Measurements from ENCODE around the gene PCBP2.
"Not testable (repeated sequence)": the region's sequence is repeated elsewhere in the genome, so short reads cannot be mapped to it uniquely, and the experiment has no call there.

The PCBP2 gene

GRCh38 chr12:53439582-53439981 lies 12.3 kb upstream of the PCBP2 start:
- not testable (repeated sequence) for DNase-seq (ENCODE audit: insufficient read length, low spot score); FAIRE-seq

DNA sequence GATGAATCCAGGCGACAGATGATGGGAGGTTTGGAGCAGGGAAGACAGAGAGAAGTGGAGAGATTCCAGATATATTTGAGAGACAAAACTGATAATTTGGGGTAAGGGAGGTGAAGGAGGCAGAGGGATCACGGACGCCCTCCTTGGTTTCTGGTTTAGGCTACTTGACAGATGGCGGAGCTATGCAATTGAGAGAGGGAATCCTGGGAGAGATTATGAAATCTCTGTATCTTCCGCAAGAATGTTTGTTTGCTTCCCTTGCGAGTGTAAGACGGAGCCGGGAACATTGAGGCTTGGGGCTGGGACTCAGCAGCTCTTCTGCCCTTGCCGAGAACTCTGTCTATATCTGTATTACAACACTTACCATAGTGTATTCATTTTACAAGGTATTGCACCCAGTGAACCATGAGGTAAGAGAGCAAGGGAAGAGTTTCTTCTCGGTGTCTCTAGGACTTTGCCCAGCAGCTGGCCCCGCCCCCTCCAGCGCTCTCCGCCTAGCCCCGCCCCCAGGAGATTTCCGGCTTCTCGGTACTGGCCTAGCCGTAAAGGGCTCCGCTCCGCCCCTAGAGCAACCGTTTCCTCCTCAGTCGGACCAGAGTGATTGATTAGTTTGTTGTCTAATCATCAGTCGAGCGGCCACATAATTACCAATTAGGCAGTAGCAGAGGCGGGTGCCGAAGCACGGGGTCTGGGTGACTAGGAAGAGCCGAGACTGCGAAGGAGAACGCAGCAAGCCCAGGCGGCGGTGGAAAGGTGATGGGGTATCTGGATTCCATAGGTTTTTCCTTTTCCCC lies 10.7 kb upstream of the PCBP2 start, which contains the start of gene PRR13:
Gene PRR13, plus strand, starts transcription at position 695 of the 794 bp plus-strand sequence. CDS start 981 bp downstream, outside the sequence.
- DNase-seq (ENCODE audit: insufficient read length, low spot score): peak; percentile 99
- FAIRE-seq: peak; percentile 38

GRCh38 chr12:53443955-53444354 lies 7.9 kb upstream of the PCBP2 start:
- FAIRE-seq (no peak), DNase-seq (ENCODE audit: insufficient read length, low spot score) (no peak)

GRCh38 chr12:53444593-53445325 lies 7.1 kb upstream of the PCBP2 start:
- DNase-seq (ENCODE audit: insufficient read length, low spot score); FAIRE-seq: not testable (repeated sequence)

- no peak for FAIRE-seq
Observed at GRCh38 chr12:53450936-53451335, 966 bp upstream of the PCBP2 start.

GRCh38 chr12:53452159-53453077 lies 516 bp downstream of the PCBP2 start:
- FAIRE-seq (peak; percentile 13), DNase-seq (ENCODE audit: insufficient read length, low spot score) (peak; percentile 71)

More at GRCh38 chr12:53450936-53451335, 966 bp upstream of the PCBP2 start:
- no peak for DNase-seq (ENCODE audit: insufficient read length, low spot score)

DNA sequence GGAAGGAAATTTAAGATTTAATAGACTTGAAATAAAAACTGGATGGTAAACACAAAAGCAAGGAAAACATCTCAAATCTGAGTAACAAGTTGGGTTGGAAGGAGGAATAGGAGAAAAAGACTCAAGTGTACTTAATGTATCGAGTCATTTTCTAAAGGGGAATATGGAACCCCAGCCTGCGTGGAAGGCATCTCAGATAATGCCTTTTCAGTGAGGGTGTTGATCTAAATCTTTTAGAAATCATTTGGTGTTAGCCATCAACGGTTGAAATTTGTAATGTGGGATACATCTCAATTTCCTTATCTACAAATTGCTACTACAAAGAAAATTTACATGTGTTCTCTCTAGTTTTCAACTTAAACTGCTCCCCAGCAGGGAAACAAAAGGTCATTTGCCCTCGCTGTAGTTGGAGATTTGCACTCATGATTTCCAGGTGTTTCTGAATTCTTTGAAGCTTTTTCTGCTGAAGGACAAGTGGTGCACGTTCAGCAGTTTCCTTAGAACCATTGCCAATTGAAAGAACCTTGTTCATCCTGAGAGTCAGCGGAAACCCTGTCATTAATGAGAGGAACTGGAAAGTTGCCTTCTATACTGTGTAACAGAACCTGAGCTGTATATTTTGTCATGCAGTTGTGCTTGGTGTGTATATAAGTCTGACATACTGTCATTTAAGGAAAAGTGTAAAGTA lies 2.2 kb downstream of the PCBP2 start:
- no peak for DNase-seq (ENCODE audit: insufficient read length, low spot score)
- no peak for FAIRE-seq

DNA sequence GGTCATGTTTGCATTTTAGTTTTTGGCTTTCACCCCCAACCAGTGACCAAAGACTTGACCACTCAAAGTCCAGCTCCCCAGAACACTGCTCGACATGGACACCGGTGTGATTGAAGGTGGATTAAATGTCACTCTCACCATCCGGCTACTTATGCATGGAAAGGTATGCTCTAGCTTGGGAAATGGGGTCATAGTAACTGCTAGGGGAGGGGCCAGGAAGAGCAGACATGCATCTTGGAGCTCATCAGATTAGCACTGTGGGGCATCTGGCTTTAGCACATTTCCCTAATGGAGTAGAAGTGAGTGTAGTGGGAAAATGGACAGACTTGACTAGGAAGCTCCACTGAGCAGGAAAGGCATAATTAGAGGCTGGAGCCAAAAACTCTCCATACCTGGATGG lies 2.8 kb downstream of the PCBP2 start:
- DNase-seq (ENCODE audit: insufficient read length, low spot score) (no peak), FAIRE-seq (no peak)

DNA sequence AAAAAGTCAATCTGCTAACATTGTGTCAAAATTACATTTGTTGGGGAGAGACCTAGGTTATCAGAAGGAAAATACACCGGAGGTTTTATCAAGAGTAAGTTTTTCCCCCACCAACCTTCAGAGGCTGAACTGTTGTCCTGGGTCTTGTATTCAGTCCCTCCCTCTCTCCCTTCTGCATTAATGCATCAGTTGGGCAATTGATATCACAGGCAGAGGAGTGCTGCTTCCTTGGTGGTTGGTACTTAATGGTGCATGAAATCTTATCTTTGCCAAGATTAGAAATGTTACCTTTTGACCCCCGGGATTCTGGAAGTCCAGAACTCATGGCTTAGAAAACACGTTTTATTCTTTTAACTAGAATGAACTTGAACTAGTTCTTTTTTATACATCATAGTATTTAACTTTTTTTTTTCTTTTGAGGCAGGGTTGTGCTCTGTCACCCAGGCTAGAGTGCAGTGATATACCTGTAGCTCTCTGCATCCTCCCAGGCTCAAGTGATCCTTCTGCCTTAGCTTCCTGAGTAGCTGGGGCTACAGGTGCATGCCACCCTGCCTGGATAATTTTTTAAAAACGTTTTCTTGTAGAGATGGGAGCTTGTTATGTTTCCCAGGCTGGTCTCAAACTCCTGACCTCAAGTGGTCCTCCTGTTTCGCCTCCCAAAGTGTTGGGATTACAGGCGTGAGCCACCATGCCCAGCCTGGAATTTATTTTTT lies 4.9 kb downstream of the PCBP2 start:
- FAIRE-seq: no peak
- no peak for DNase-seq (ENCODE audit: insufficient read length, low spot score)

GRCh38 chr12:53459097-53459496 lies 7.2 kb downstream of the PCBP2 start:
- FAIRE-seq: no peak
- DNase-seq (ENCODE audit: insufficient read length, low spot score): no peak

- DNase-seq (ENCODE audit: insufficient read length, low spot score) (no peak), FAIRE-seq (no peak)
Observed at GRCh38 chr12:53461059-53461458, 9.2 kb downstream of the PCBP2 start.

GRCh38 chr12:53461591-53461990 lies 9.7 kb downstream of the PCBP2 start:
- FAIRE-seq (no peak), DNase-seq (ENCODE audit: insufficient read length, low spot score) (no peak)

- DNase-seq (ENCODE audit: insufficient read length, low spot score) (no peak), FAIRE-seq (no peak)
Observed at GRCh38 chr12:53462935-53463334, 11.0 kb downstream of the PCBP2 start.

DNA sequence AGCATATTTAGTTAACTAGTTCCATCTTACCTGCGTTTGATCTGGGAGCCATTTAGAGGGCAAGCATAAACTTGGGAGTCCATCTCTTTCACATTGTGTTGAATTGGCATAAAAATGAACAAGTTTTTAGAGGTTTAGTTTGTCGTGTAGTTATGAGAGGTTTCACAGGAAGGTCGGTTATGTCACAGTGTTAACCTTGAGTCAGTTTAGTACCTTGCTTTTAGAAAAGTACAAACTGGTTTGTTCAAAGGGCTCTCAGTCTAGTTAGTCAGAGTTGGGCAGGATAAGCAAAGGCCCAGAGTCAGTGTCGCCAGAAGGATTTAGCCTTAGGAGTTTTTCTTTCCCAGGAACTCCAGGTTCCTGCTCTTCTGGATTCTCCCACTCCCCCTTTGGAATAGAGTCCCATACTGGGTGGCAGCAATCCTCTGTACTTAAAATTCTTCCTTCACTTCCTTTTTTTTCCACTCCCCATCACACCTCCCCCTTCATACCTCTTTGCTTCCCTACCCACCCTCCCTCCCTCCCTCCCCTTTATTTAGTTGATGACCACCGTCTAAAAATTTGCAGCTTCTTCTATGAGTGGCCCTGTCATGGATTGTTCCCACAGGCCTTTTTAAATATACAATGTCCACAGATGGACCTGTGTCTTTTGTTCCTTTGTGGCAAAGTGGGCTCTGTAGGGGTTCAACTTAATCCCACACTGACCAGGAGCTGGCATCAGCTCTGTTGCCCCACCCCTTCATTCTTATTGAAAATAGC lies 12.1 kb downstream of the PCBP2 start:
- FAIRE-seq: no peak

DNA sequence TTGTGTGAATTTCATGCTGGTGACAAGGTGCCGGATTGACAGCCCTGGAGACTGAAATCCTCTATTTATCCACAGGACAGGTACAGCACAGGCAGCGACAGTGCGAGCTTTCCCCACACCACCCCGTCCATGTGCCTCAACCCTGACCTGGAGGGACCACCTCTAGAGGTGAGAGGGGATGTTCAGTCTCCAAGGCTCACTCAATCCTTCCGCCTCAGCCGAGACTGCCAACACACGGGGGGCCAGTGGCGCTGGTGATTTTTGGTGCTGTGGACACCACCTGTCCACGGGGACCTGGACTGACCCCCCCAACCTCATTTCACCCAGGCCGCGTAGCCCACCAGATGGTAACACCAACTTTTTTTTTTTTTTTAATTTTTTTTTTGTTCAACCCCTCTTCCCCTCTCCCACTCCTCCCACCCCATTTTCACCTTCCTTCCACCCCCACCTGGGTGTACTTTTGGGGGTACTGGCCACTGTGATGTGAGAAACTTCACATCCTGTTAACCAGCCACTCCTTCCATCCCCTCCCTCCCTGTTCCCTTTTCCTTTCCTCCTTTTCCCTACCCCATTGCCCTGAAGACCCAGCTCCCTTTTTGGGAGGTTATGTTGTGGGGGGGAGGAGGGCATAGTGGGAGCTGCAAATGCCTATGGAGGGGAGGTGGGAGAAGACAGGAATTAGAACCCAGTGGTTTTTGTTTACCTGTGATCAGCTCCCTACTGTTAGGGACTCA lies 12.9 kb downstream of the PCBP2 start:
- no peak for DNase-seq (ENCODE audit: insufficient read length, low spot score)
- no peak for FAIRE-seq

More for the DNA sequence above, 12.1 kb downstream of the PCBP2 start:
- no peak for DNase-seq (ENCODE audit: insufficient read length, low spot score)

DNA sequence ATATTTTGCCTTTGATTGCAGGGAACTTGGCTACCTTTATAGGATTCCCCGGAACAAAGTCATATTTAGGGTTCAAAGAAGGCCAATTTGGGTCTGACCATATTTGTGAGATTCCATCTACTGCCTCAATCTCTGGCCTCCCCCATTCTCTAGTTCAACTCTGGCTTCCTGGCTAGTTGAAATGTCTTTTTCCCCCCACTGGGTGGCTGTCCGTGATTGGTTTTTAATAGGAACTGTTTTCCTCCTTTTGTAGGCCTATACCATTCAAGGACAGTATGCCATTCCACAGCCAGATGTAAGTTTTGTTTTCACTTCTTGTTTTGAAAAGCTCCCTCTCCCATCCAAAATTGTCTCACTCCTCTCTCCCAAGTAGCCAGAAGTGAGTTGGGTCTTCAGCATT lies 13.8 kb downstream of the PCBP2 start:
- DNase-seq (ENCODE audit: insufficient read length, low spot score) (no peak), FAIRE-seq (no peak)

DNA sequence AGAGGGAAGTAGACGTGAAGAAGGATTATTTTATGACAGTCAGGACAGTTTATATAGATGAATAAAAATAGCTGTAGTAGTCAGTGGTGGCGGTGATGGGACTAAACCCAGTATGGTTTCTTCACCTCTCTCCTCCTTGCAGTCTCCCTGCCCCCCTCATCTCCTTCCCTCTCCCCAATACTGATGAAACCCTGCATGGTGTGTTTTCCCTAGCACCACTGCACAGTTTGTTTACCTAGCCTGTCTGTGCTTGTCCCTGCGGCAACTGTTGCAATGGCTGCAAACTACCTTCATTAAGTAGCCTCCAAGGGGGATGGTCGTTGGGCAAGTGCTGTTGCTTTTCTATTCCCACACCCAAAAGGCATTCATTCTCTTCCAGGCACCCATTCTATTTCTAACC lies 14.7 kb downstream of the PCBP2 start:
- FAIRE-seq: no peak
- DNase-seq (ENCODE audit: insufficient read length, low spot score): no peak

- FAIRE-seq (no peak), DNase-seq (ENCODE audit: insufficient read length, low spot score) (no peak)
Observed at GRCh38 chr12:53467082-53467481, 15.2 kb downstream of the PCBP2 start.
